NCI-H128 (cell line): Measurements from ENCODE around the gene LANCL2.
"Not testable (repeated sequence)": the region's sequence is repeated elsewhere in the genome, so short reads cannot be mapped to it uniquely, and the experiment has no call there.

Experiments used
- DNase-seq: peaks from one replicate; lab custom pipeline; 2025; ENCODE audit not compliant: unreplicated experiment; lab: John Stamatoyannopoulos, UW

LANCL2 gene

GRCh38 chr7:55402506-55402905 is 37.4 kb downstream of the LANCL2 start:
- not testable (repeated sequence) for DNase-seq

GRCh38 chr7:55405856-55406541 is 40.9 kb downstream of the LANCL2 start:
- DNase-seq: no peak

GRCh38 chr7:55409482-55410225 is 44.5 kb downstream of the LANCL2 start:
- no peak for DNase-seq

GRCh38 chr7:55410667-55411239 is 45.6 kb downstream of the LANCL2 start:
- DNase-seq: no peak

- DNase-seq: no peak
Observed at GRCh38 chr7:55411844-55412243, 46.7 kb downstream of the LANCL2 start.

- DNase-seq: no peak
Observed at GRCh38 chr7:55413442-55413841, 48.3 kb downstream of the LANCL2 start.

GRCh38 chr7:55415173-55415778 is 50.1 kb downstream of the LANCL2 start:
- peak; percentile 59 for DNase-seq

GRCh38 chr7:55417456-55417855 is 52.3 kb downstream of the LANCL2 start:
- not testable (repeated sequence) for DNase-seq

- DNase-seq: no peak
Observed at GRCh38 chr7:55420530-55420929, 55.4 kb downstream of the LANCL2 start.

GRCh38 chr7:55423277-55423711 is 58.2 kb downstream of the LANCL2 start:
- DNase-seq: no peak

GRCh38 chr7:55423891-55424290 is 58.8 kb downstream of the LANCL2 start:
- no peak for DNase-seq

GRCh38 chr7:55425141-55425752 is 60.1 kb downstream of the LANCL2 start:
- no peak for DNase-seq

- DNase-seq: no peak
Observed at GRCh38 chr7:55426676-55427075, 61.5 kb downstream of the LANCL2 start.

GRCh38 chr7:55427342-55427741 is 62.2 kb downstream of the LANCL2 start:
- no peak for DNase-seq

- DNase-seq: peak; percentile 39
Observed at GRCh38 chr7:55427800-55428199, 62.7 kb downstream of the LANCL2 start.

GRCh38 chr7:55429835-55430499 is 64.8 kb downstream of the LANCL2 start:
- no peak for DNase-seq

- DNase-seq: no peak
Observed at GRCh38 chr7:55431898-55432297, 66.8 kb downstream of the LANCL2 start.

GRCh38 chr7:55432506-55432905 is 67.4 kb downstream of the LANCL2 start:
- DNase-seq: no peak

- DNase-seq: no peak
Observed at GRCh38 chr7:55432939-55433784, 68.0 kb downstream of the LANCL2 start.

- DNase-seq: no peak
Observed at GRCh38 chr7:55435466-55435865, 70.3 kb downstream of the LANCL2 start.
